Neuronal stem cell (in vitro differentiated cells): ENCODE data around the gene TPRG1.

Source experiments
- DNase-seq: peaks from one replicate; pipeline ENCODE4 v3.0.0-alpha.2; 2013; ENCODE audit warnings: low spot score
- H2AFZ ChIP-seq: one replicate; pipeline ENCODE4 v1.6.1; 2013; ENCODE audit warnings: mild to moderate bottlenecking, low read length, inconsistent platforms
- H2AK5ac ChIP-seq: 2 replicates; pipeline ENCODE4 v1.6.1; 2013; ENCODE audit warnings: low read depth, mild to moderate bottlenecking, inconsistent platforms, low read length, moderate library complexity, mixed read lengths
- H2BK120ac ChIP-seq: 2 replicates; pipeline ENCODE4 v1.6.1; 2013; ENCODE audit warnings: low read depth, mild to moderate bottlenecking, inconsistent platforms, low read length, moderate library complexity, mixed read lengths
- H2BK12ac ChIP-seq: one replicate; pipeline ENCODE4 v1.6.1; 2013; ENCODE audit warnings: low read length, inconsistent platforms
- H2BK15ac ChIP-seq: 2 replicates; pipeline ENCODE4 v1.6.1; 2013; ENCODE audit warnings: mild to moderate bottlenecking, low read length, inconsistent platforms, mixed read lengths
- H2BK5ac ChIP-seq: one replicate; pipeline ENCODE4 v1.6.1; 2013; ENCODE audit warnings: inconsistent platforms, mild to moderate bottlenecking, low read length, moderate library complexity
- H3K14ac ChIP-seq: one replicate; pipeline ENCODE4 v1.6.1; 2013; ENCODE audit warnings: low read length, inconsistent platforms
- H3K18ac ChIP-seq: 2 replicates; pipeline ENCODE4 v1.6.1; 2013; ENCODE audit warnings: low read length, inconsistent platforms
- H3K23ac ChIP-seq: 2 replicates; pipeline ENCODE4 v1.6.1; 2013; ENCODE audit warnings: low read depth, mild to moderate bottlenecking, mixed read lengths, low read length, inconsistent platforms; ENCODE audit not compliant: poor library complexity
- H3K27ac ChIP-seq: replicated peaks from 3 replicates; pipeline ENCODE4 v1.5.1; 2013; ENCODE audit warnings: low read length, inconsistent platforms
- H3K27me3 ChIP-seq, 3 experiments: 2 replicates each; pipeline ENCODE4 v1.6.1; 2013; ENCODE audit warnings: low read length in 3 of 3, mild to moderate bottlenecking in 2 of 3, inconsistent platforms in 1 of 3, low read depth in 1 of 3, mixed read lengths in 1 of 3, moderate library complexity in 1 of 3; ENCODE audit not compliant: control insufficient read depth in 3 of 3, insufficient read depth in 3 of 3
- H3K36me3 ChIP-seq, 2 donors: replicated peaks in 1 of 2; 2 replicates each; pipeline ENCODE4 v1.6.1; 2013; ENCODE audit warnings: low read length in 2 of 2; ENCODE audit not compliant: control insufficient read depth in 2 of 2, insufficient read depth in 2 of 2
- H3K4ac ChIP-seq: 2 replicates; pipeline ENCODE4 v1.6.1; 2013; ENCODE audit warnings: inconsistent platforms, mild to moderate bottlenecking, low read length, moderate library complexity
- H3K4me1 ChIP-seq, 2 donors: 1 replicate in 1 of 2; 2 replicates in 1 of 2; pipeline ENCODE4 v1.6.1; 2013; ENCODE audit warnings: low read length in 2 of 2, low read depth in 1 of 2; ENCODE audit not compliant: control insufficient read depth in 2 of 2, insufficient read depth in 1 of 2
- H3K4me2 ChIP-seq: one replicate; pipeline ENCODE4 v1.6.1; 2013; ENCODE audit warnings: mild to moderate bottlenecking, low read length, inconsistent platforms; ENCODE audit not compliant: insufficient read depth, poor library complexity, severe bottlenecking
- H3K4me3 ChIP-seq, 2 donors: 2 replicates each; pipeline ENCODE4 v1.5.1; 2013; ENCODE audit warnings: low read length in 2 of 2, mild to moderate bottlenecking in 2 of 2, inconsistent platforms in 1 of 2, moderate library complexity in 1 of 2
- H3K79me1 ChIP-seq: one replicate; pipeline ENCODE4 v1.6.1; 2013; ENCODE audit warnings: low read depth, mild to moderate bottlenecking, inconsistent platforms, low read length, moderate library complexity
- H3K9ac ChIP-seq: one replicate; pipeline ENCODE4 v1.6.1; 2013; ENCODE audit warnings: mild to moderate bottlenecking, low read depth, low read length, inconsistent platforms; ENCODE audit not compliant: poor library complexity
- H3K9me3 ChIP-seq, 2 donors: replicated peaks in 1 of 2; 2 replicates each; pipeline versions ENCODE3 to v1.6.1; 2013; ENCODE audit warnings: low read length in 2 of 2, mild to moderate bottlenecking in 2 of 2, inconsistent platforms in 1 of 2, low read depth in 1 of 2, mixed read lengths in 1 of 2, moderate library complexity in 1 of 2; ENCODE audit not compliant: control insufficient read depth in 2 of 2, insufficient read depth in 1 of 2
- H4K8ac ChIP-seq: one replicate; pipeline ENCODE4 v1.6.1; 2013; ENCODE audit warnings: low read depth, mild to moderate bottlenecking, inconsistent platforms, low read length, moderate library complexity
- H4K91ac ChIP-seq: one replicate; pipeline ENCODE4 v1.6.1; 2013; ENCODE audit warnings: low read length, low read depth, mild to moderate bottlenecking, inconsistent platforms; ENCODE audit not compliant: poor library complexity
- WGBS, 2 donors: extraction: QIAGEN DNeasy Blood & Tissue Kit; methylation state at CpG; one replicate each; pipeline ENCODE4 v1.1.7; 2013; ENCODE audit warnings: missing lambda C conversion rate in 2 of 2, mixed read lengths in 1 of 2; ENCODE audit not compliant: insufficient read length in 2 of 2, insufficient replicate concordance in 1 of 2; ENCODE audit errors: extremely low coverage in 2 of 2; 5-methylcytosine and 5-hydroxymethylcytosine counted together

Gene TPRG1

DNA sequence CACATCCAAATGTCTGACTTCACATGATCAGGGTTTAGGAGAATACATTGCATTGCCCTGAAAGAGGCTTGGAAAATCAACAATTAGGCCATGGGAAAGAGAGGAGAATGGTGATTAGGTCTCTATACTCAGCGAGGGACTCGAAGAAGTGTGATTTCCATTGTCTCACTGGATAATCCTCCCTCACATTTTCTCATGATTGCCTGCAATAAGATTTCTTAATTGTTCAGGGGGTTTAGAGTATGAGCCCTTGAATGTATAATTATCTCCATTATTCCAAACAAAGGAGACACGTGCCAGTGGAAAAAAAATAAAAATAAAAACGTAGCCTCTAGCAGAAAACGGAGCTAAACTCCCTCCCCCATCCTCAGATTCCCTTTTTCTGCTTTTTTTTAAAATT, 173.2 kb downstream of the TPRG1 start:
- DNase-seq, result no peak
- Histone ChIP-seq H3K4me2 (no peak overlapping the region), H2BK120ac (no peak overlapping the region), H3K4ac (no peak overlapping the region), H3K23ac (no peak overlapping the region), H3K36me3 (no peaks in the 10 kb centered on the region), H2BK5ac (no peak overlapping the region), H2AFZ (no peak overlapping the region), H2BK15ac (no peak overlapping the region), H3K9ac (no peak overlapping the region), H3K4me1 (peaks cover 0 to 2% of the 10 kb centered on the region in 2 donors), H3K4me3 (no peak overlapping the region), H3K79me1 (no peaks in the 10 kb centered on the region), H2AK5ac (no peak overlapping the region), H4K8ac (no peak overlapping the region), H2BK12ac (no peak overlapping the region), H3K27ac (no peak overlapping the region), H3K18ac (no peak overlapping the region), H3K9me3 (no peaks in the 10 kb centered on the region), H4K91ac (no peak overlapping the region), H3K14ac (no peak overlapping the region), H3K27me3 (no peaks in the 10 kb centered on the region)
- WGBS, 2 donors, result no CpG with 5 or more reads among the region's 5 CpGs

DNA sequence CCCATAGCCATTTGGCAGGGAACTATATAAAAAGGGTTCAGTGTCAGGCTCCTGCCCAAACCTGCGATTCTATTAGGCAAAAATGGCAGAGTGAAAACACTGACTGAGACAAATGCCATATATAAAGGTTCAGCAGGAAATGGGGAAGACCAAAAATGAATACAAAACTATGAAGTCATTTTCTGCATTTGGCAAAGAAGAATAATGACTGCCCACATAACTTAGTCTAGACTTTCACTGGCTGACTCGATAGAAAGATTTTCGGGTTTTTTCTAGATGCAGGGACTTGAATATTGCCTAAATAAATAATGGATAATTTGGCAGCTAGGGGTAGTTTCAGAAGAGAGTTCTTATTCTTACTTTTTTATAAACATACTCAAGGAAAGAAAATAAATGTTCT, 178.0 kb downstream of the TPRG1 start:
- H3K27ac ChIP-seq, result no peak overlapping the region
- H3K9me3 ChIP-seq, result no peaks in the 10 kb centered on the region
- H2BK5ac ChIP-seq, result no peak overlapping the region
- H3K4me1 ChIP-seq, result peaks cover 0 to 1% of the 10 kb centered on the region in 2 donors
- H4K91ac ChIP-seq, result no peak overlapping the region
- WGBS, 2 donors, result no CpG with 5 or more reads among the region's 3 CpGs
- DNase-seq, result no peak
- no peaks in the 10 kb centered on the region for H3K79me1 ChIP-seq
- H3K18ac ChIP-seq, result no peak overlapping the region
- H3K4me2 ChIP-seq, result no peak overlapping the region
- H2BK120ac ChIP-seq, result no peak overlapping the region
- H2AFZ ChIP-seq, result no peak overlapping the region
- H3K4ac ChIP-seq, result no peak overlapping the region
- no peak overlapping the region for H3K4me3 ChIP-seq
- no peak overlapping the region for H3K14ac ChIP-seq
- H2AK5ac ChIP-seq, result no peak overlapping the region
- no peak overlapping the region for H2BK12ac ChIP-seq
- no peak overlapping the region for H2BK15ac ChIP-seq
- no peak overlapping the region for H4K8ac ChIP-seq
- no peaks in the 10 kb centered on the region for H3K36me3 ChIP-seq
- H3K9ac ChIP-seq, result no peak overlapping the region
- no peaks in the 10 kb centered on the region for H3K27me3 ChIP-seq
- no peak overlapping the region for H3K23ac ChIP-seq

DNA sequence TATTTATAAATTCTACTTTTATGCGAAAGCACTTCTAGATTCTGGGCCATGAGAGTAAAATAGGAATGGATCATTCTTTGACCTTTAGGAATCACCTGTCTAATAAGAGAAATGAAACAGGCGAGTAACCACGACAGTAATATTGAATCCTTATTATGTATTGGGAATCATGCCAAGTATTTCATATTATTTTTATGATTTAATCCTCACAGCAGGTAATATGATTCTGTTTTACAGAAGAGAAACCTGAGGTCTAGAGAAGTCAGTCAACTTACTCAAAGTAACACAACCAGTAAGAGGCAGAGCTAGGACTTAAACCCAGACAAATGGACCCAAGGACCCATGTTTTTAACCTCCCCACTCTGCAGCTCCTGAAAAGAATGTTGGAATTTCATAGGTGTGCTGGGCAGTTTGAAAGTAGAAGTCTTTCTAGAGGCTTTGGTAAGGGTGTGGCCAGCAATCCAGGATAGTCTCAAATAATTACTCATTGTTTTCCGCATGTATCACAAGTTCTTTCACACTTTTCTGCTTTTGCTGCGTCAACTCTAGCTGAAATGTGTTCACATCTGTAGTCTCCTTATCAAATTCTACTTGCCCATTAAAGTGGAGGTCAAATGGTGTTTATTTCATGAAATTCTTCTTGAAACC, 181.7 kb downstream of the TPRG1 start:
- Histone ChIP-seq H3K23ac (no peak overlapping the region), H3K14ac (no peak overlapping the region), H2AFZ (no peak overlapping the region), H3K4ac (no peak overlapping the region), H3K79me1 (no peaks in the 10 kb centered on the region), H3K4me2 (no peak overlapping the region), H2BK15ac (no peak overlapping the region), H4K8ac (no peak overlapping the region), H2BK12ac (no peak overlapping the region), H3K9me3 (no peaks in the 10 kb centered on the region), H2BK120ac (no peak overlapping the region), H3K36me3 (no peaks in the 10 kb centered on the region), H2AK5ac (no peak overlapping the region), H3K27ac (no peak overlapping the region), H3K9ac (no peak overlapping the region), H4K91ac (no peak overlapping the region), H3K27me3 (no peaks in the 10 kb centered on the region), H3K18ac (no peak overlapping the region), H3K4me1 (peaks cover 0 to 8% of the 10 kb centered on the region in 2 donors), H2BK5ac (no peak overlapping the region), H3K4me3 (no peak overlapping the region)
- no CpG with 5 or more reads among the region's 5 CpGs for WGBS, 2 donors
- DNase-seq, result no peak

DNA sequence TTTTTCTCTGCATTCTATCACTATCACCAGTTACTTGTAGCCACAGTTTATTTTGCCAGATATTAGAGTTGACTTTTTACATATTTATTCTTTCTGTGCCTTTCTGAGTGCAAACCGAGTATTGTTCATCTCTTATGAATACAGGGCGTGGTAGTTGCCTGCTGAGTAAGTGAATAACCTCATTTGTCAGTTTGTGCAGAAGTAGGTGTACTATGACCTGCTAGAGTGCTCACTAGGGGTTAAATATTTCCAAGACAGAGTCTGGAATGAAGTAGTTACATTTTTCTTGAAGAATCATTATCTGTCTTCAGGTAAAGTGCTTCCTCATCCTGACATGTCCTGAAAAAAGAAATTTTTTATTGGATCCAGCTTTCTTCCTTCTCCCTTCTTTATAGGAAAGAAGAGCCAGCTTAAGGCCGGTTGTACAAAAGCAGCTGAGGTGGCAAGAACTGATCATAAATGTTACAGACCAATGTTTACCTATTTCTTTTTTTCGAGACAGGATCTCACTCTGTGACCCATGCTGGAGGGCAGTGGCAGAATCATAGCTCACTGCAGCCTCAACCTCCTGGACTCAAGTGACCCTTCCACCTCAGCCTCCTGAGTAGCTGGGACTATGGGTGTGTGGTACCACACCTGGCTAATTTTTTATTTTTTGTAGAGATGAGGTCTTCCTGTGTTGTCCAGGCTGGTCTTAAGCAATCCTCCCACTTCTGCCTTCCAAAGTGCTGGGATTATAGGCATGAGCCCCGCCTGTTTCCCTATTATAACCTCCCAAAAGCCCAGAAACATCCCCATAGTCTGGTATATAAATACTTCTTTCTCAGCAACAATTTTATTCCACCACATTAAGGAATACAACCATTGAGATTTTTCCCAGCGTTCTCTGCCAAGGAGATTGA, 182.5 kb downstream of the TPRG1 start:
- Histone ChIP-seq H3K18ac (no peak overlapping the region), H3K4me2 (no peak overlapping the region), H4K91ac (no peak overlapping the region), H3K36me3 (no peaks in the 10 kb centered on the region), H3K4me3 (no peak overlapping the region), H4K8ac (no peak overlapping the region), H2AK5ac (no peak overlapping the region), H2BK12ac (no peak overlapping the region), H2BK15ac (no peak overlapping the region), H3K9ac (no peak overlapping the region), H3K4ac (no peak overlapping the region), H2BK5ac (no peak overlapping the region), H3K27me3 (no peaks in the 10 kb centered on the region), H3K4me1 (peaks cover 0 to 8% of the 10 kb centered on the region in 2 donors), H3K27ac (no peak overlapping the region), H3K9me3 (no peaks in the 10 kb centered on the region), H3K23ac (no peak overlapping the region), H3K79me1 (no peaks in the 10 kb centered on the region), H3K14ac (no peak overlapping the region), H2AFZ (no peak overlapping the region), H2BK120ac (no peak overlapping the region)
- WGBS, 2 donors, result no CpG with 5 or more reads among the region's 6 CpGs
- DNase-seq, result no peak
